Hepatocyte (in vitro differentiated cells): Measurements from ENCODE around the gene WDR19. TPM values are rescaled to one million over a fixed set of nuclear protein-coding genes. Genes with fewer than 3 reads are reported as not detected.

Experiments used
- DNase-seq: peaks from one replicate; pipeline ENCODE4 v3.0.0-alpha.2; 2016; ENCODE audit warnings: low spot score
- H2AFZ ChIP-seq: fragments of 200-600 bp; sonication (generic); 2 replicates; pipeline ENCODE4 v1.6.0; 2016; ENCODE audit warnings: antibody characterized with exemption, mild to moderate bottlenecking
- H3K27ac ChIP-seq: fragments of 200-600 bp; sonication (generic); 2 replicates; pipeline ENCODE4 v1.5.1; 2016; ENCODE audit warnings: mild to moderate bottlenecking
- H3K27me3 ChIP-seq: fragments of 200-600 bp; sonication (generic); 2 replicates; pipeline ENCODE4 v1.6.1; 2016
- H3K36me3 ChIP-seq: fragments of 200-600 bp; sonication (generic); replicated peaks from 2 replicates; pipeline ENCODE4 v1.5.1; 2016; ENCODE audit warnings: low read depth; ENCODE audit not compliant: insufficient read depth
- H3K4me1 ChIP-seq: fragments of 200-600 bp; sonication (generic); 2 replicates; pipeline ENCODE4 v1.5.1; 2016; ENCODE audit warnings: mild to moderate bottlenecking, moderate library complexity; ENCODE audit not compliant: insufficient read depth
- H3K4me2 ChIP-seq: fragments of 200-600 bp; sonication (generic); 2 replicates; pipeline ENCODE4 v1.6.0; 2016
- H3K4me3 ChIP-seq: fragments of 200-600 bp; sonication (generic); 2 replicates; pipeline ENCODE4 v1.5.1; 2016; ENCODE audit warnings: mild to moderate bottlenecking
- H3K79me2 ChIP-seq: fragments of 200-600 bp; sonication (generic); 2 replicates; pipeline ENCODE4 v1.6.0; 2017; ENCODE audit warnings: mild to moderate bottlenecking
- H3K9me2 ChIP-seq: fragments of 200-600 bp; sonication (generic); replicated peaks from 2 replicates; pipeline ENCODE4 v1.6.0; 2017; ENCODE audit warnings: mild to moderate bottlenecking; ENCODE audit not compliant: insufficient read depth
- H3K9me3 ChIP-seq: fragments of 200-600 bp; sonication (generic); 2 replicates; pipeline ENCODE4 v1.5.1; 2016; ENCODE audit warnings: low read depth, mild to moderate bottlenecking
- H4K20me1 ChIP-seq: fragments of 200-600 bp; sonication (generic); 2 replicates; pipeline ENCODE4 v1.6.0; 2016; ENCODE audit warnings: mild to moderate bottlenecking; ENCODE audit not compliant: insufficient read depth, poor library complexity, severe bottlenecking
- CTCF ChIP-seq: fragments of 200-600 bp; sonication (generic); IDR thresholded peaks from 2 replicates; pipeline ENCODE4 v1.5.1; 2016; ENCODE audit warnings: antibody characterized with exemption, mild to moderate bottlenecking; ENCODE audit not compliant: poor library complexity
- EZH2 ChIP-seq: fragments of 200-600 bp; sonication (generic); IDR thresholded peaks from 2 replicates; pipeline ENCODE4 v1.6.1; 2016; ENCODE audit warnings: antibody characterized with exemption, mild to moderate bottlenecking, borderline replicate concordance
- EZH2phosphoT487 ChIP-seq: fragments of 200-600 bp; sonication (generic); IDR thresholded peaks from one replicate; pipeline ENCODE4 v1.6.1; 2018; ENCODE audit warnings: antibody characterized with exemption, mild to moderate bottlenecking, low read depth, moderate library complexity; ENCODE audit not compliant: unreplicated experiment, severe bottlenecking
- WGBS: methylation state at CpG from one replicate; pipeline ENCODE4 v1.1.6; 2016; ENCODE audit warnings: low lambda C conversion rate; ENCODE audit errors: missing lambda C conversion rate; 5-methylcytosine and 5-hydroxymethylcytosine counted together
- polyA plus RNA-seq: library from polyadenylated mRNA; unstranded; fragments of >200 nt; fragmentation: Nextera tagmentation; extraction: Ambion mirVana; gene quantifications from 2 replicates; pipeline ENCODE4 v1.2.1, GENCODE V29; 2016
- total RNA-seq: library from RNA; depleted of rRNA; stranded (reverse); fragments of >200 nt; gene quantifications from 2 replicates; pipeline ENCODE4 v1.2.3, GENCODE V29; 2014

WDR19 gene
- total and polyA plus RNA-seq, 2 experiments from 2014 or later, result 13.6 to 30.3 TPM

GRCh38 chr4:39302901-39303300 lies 120.6 kb downstream of the WDR19 start:
- no peak overlapping the region for H3K27ac ChIP-seq
- H3K79me2 ChIP-seq, result no peaks in the 10 kb centered on the region
- H3K4me2 ChIP-seq, result no peak overlapping the region
- H3K4me1 ChIP-seq, result no peaks in the 10 kb centered on the region
- DNase-seq, result no peak
- no peaks in the 10 kb centered on the region for H3K9me2 ChIP-seq
- H4K20me1 ChIP-seq, result no peaks in the 10 kb centered on the region
- WGBS, result 97% methylated on average over 1 of the region's 1 CpG
- no peak overlapping the region for H2AFZ ChIP-seq
- no peaks in the 10 kb centered on the region for H3K36me3 ChIP-seq
- H3K27me3 ChIP-seq, result no peaks in the 10 kb centered on the region
- no peak for TF ChIP-seq EZH2
- no peak for TF ChIP-seq CTCF
- TF ChIP-seq EZH2phosphoT487, result no peak
- no peaks in the 10 kb centered on the region for H3K9me3 ChIP-seq
- H3K4me3 ChIP-seq, result no peak overlapping the region

- Histone ChIP-seq H3K9me2 (no peaks in the 10 kb centered on the region), H3K27me3 (no peaks in the 10 kb centered on the region), H3K9me3 (no peaks in the 10 kb centered on the region), H3K4me3 (no peak overlapping the region), H3K27ac (no peak overlapping the region), H4K20me1 (no peaks in the 10 kb centered on the region), H3K36me3 (no peaks in the 10 kb centered on the region), H2AFZ (no peak overlapping the region), H3K4me2 (no peak overlapping the region), H3K79me2 (no peaks in the 10 kb centered on the region), H3K4me1 (no peaks in the 10 kb centered on the region)
- no peak for DNase-seq
- 90% methylated on average over 3 of the region's 3 CpGs for WGBS
- no peak for TF ChIP-seq EZH2phosphoT487
- no peak for TF ChIP-seq EZH2
- TF ChIP-seq CTCF, result no peak
Observed at GRCh38 chr4:39303871-39304270, 121.5 kb downstream of the WDR19 start.

GRCh38 chr4:39304651-39305050 lies 122.3 kb downstream of the WDR19 start:
- Histone ChIP-seq H3K4me1 (no peaks in the 10 kb centered on the region), H4K20me1 (no peaks in the 10 kb centered on the region), H3K9me3 (no peaks in the 10 kb centered on the region), H3K27ac (no peak overlapping the region), H3K79me2 (no peaks in the 10 kb centered on the region), H3K36me3 (no peaks in the 10 kb centered on the region), H3K9me2 (no peaks in the 10 kb centered on the region), H3K4me2 (no peak overlapping the region), H2AFZ (no peak overlapping the region), H3K4me3 (no peak overlapping the region), H3K27me3 (no peaks in the 10 kb centered on the region)
- over 99% methylated on average over 5 of the region's 5 CpGs for WGBS
- TF ChIP-seq CTCF (no peak), EZH2 (no peak), EZH2phosphoT487 (no peak)
- DNase-seq, result no peak
